ENCODE results near the gene GPC5. TPM values are rescaled to one million over a fixed set of nuclear protein-coding genes. Genes with fewer than 3 reads are reported as not detected.

GPC5 gene
- total and polyA plus RNA-seq, 2 donors (not counting 3 experiments of a cell fraction or from before 2014, with no cell fraction given): 0.59 to 0.97 TPM

DNA sequence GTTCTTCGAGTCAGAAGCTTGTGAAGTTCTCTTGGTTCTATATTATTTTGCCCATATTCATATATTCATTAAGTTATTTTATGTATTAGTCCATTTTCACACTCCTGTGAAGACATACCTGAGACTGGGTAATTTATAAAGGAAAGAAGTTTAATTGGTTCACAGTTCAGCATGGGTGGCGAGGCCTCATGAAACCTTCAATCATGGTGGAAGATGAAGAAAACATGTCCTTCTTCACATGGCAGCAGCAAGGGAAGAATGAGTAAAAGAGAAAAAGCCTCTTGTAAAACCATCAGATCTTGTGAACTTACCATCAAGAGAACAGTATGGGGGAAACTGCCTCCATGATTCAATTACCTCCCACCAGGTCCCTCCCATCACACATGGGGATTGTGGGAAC, 182.3 kb downstream of the GPC5 start:
- H3K79me2 ChIP-seq (ENCODE audit: control insufficient read depth, insufficient read depth, low read length): no peaks in the 10 kb centered on the region
- dilution Hi-C loops (cut with MboI; ENCODE audit: extremely low pct_ligation_motif_present, low sequenced_read_pairs): no loop called here
- BruUV-seq (replicated peaks): no TSS peak
- no peak overlapping the region for H3K4me2 ChIP-seq (ENCODE audit: insufficient read depth, low read length)
- no peak overlapping the region for H2AFZ ChIP-seq (ENCODE audit: low read depth, low read length)
- ChIA-PET CTCF (no interaction called here), POLR2A (no interaction called here)
- H3K27me3 ChIP-seq (ENCODE audit: control insufficient read depth in 2 of 2, insufficient read depth in 2 of 2, low read length in 2 of 2): no peaks in the 10 kb centered on the region
- H3K9me3 ChIP-seq (replicated peaks; ENCODE audit: control insufficient read depth, insufficient read depth, low read length): no peaks in the 10 kb centered on the region
- no peak overlapping the region for H3K4me3 ChIP-seq (replicated peaks in 1 of 3; ENCODE audit: insufficient read depth in 1 of 3, low read depth in 1 of 3, low read length in 3 of 3)
- H4K20me1 ChIP-seq (replicated peaks; ENCODE audit: control insufficient read depth, extremely low read depth, insufficient read depth, low read length): no peaks in the 10 kb centered on the region
- TF ChIP-seq JUN (IDR thresholded peaks at IDR 0.05; ENCODE audit: borderline replicate concordance, insufficient read depth, insufficient read length, low read depth) (no peak), POLR2AphosphoS5 (IDR thresholded peaks at IDR 0.05; ENCODE audit: insufficient read depth, low read depth, low read length) (no peak), FOS (IDR thresholded peaks at IDR 0.05; ENCODE audit: borderline replicate concordance, insufficient read depth, low read length) (no peak), MYC (IDR thresholded peaks at IDR 0.05; ENCODE audit: low read depth, low read length) (no peak), EZH2 (IDR thresholded peaks at IDR 0.05; ENCODE audit: borderline replicate concordance, low read depth, low read length, severe bottlenecking) (no peak), GATA2 (IDR thresholded peaks at IDR 0.05; ENCODE audit: insufficient read depth, insufficient read length, low read depth, low read length) (no peak), POLR2A (IDR thresholded peaks at IDR 0.05; ENCODE audit: low read depth, low read length) (no peak)
- TF ChIP-seq, protein P1, sequence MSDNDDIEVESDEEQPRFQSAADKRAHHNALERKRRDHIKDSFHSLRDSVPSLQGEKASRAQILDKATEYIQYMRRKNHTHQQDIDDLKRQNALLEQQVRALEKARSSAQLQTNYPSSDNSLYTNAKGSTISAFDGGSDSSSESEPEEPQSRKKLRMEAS (IDR thresholded peaks at IDR 0.05; ENCODE audit: insufficient read depth, insufficient read length): no peak
- TF ChIP-seq, protein P2, sequence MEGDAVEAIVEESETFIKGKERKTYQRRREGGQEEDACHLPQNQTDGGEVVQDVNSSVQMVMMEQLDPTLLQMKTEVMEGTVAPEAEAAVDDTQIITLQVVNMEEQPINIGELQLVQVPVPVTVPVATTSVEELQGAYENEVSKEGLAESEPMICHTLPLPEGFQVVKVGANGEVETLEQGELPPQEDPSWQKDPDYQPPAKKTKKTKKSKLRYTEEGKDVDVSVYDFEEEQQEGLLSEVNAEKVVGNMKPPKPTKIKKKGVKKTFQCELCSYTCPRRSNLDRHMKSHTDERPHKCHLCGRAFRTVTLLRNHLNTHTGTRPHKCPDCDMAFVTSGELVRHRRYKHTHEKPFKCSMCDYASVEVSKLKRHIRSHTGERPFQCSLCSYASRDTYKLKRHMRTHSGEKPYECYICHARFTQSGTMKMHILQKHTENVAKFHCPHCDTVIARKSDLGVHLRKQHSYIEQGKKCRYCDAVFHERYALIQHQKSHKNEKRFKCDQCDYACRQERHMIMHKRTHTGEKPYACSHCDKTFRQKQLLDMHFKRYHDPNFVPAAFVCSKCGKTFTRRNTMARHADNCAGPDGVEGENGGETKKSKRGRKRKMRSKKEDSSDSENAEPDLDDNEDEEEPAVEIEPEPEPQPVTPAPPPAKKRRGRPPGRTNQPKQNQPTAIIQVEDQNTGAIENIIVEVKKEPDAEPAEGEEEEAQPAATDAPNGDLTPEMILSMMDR (IDR thresholded peaks at IDR 0.05; ENCODE audit: extremely low read depth in 1 of 2, insufficient read depth in 1 of 2, low read depth in 1 of 2, low read length in 2 of 2): no peak
- intact Hi-C loops (cut with micrococcal nuclease): no loop called here
- H3K36me3 ChIP-seq (ENCODE audit: control insufficient read depth in 2 of 2, extremely low read depth in 1 of 2, insufficient read depth in 2 of 2, low read length in 2 of 2): no peaks in the 10 kb centered on the region
- no peak overlapping the region for H3K27ac ChIP-seq (ENCODE audit: insufficient read depth, low read depth, low read length)
- FAIRE-seq: no peak
- H3K9me1 ChIP-seq (replicated peaks; ENCODE audit: control insufficient read depth, extremely low read depth, insufficient read depth, low read length): no peaks in the 10 kb centered on the region
- no peak overlapping the region for H3K9ac ChIP-seq (replicated peaks; ENCODE audit: extremely low read depth, insufficient read depth, low read length)
- no peaks in the 10 kb centered on the region for H3K4me1 ChIP-seq (ENCODE audit: control insufficient read depth, extremely low read depth, insufficient read depth, low read length)
- DNase-seq (ENCODE audit: low read depth, low spot score): no peak

Measured in endothelial cell of umbilical vein (primary cell).